Upper lobe of right lung (tissue), 1 donor: Measurements from ENCODE around the gene KRT39. TPM values are rescaled to one million over a fixed set of nuclear protein-coding genes. Genes with fewer than 3 reads are reported as not detected.

Source experiments
- ATAC-seq: fragments of 200-7000 bp; cut with Tn5 transposase; one replicate; pipeline ENCODE4 v1.9.1; 2020; ENCODE audit warnings: mild to moderate bottlenecking, moderate library complexity
- DNase-seq: peaks from one replicate; pipeline ENCODE4 v3.0.0-alpha.2; 2020
- H3K27ac ChIP-seq: fragments of 200-600 bp; one replicate; pipeline ENCODE4 v1.8.0; 2022
- H3K27me3 ChIP-seq: fragments of 200-600 bp; one replicate; pipeline ENCODE4 v1.8.0; 2022; ENCODE audit warnings: mild to moderate bottlenecking
- H3K36me3 ChIP-seq: fragments of 200-600 bp; one replicate; pipeline ENCODE4 v1.8.0; 2022
- H3K4me1 ChIP-seq: fragments of 200-600 bp; one replicate; pipeline ENCODE4 v1.8.0; 2022
- H3K4me3 ChIP-seq: fragments of 200-600 bp; one replicate; pipeline ENCODE4 v1.8.0; 2022; ENCODE audit warnings: mild to moderate bottlenecking
- H3K9me3 ChIP-seq: fragments of 200-600 bp; one replicate; pipeline ENCODE4 v1.8.0; 2022
- CTCF ChIP-seq: fragments of 200-600 bp; IDR thresholded peaks from one replicate; pipeline ENCODE4 v1.8.0; 2022; ENCODE audit warnings: antibody characterized with exemption
- intact Hi-C: fragments of 100-400 bp; cut with DNase I; formaldehyde crosslinking; loops from one replicate; pipeline ENCODE4 v1.11.0; 2022
- total RNA-seq: library from RNA; stranded (reverse); fragmentation: NEBNext Ultra II Directional; extraction: Animal tissue kit (Norgen Biotek cat#: 25700); gene quantifications from one replicate; pipeline ENCODE4 v1.2.1, GENCODE V29; 2021
- donor health status: DM: no; HTN: yes; CAD: no; lungs with severe emphysema.

KRT39 gene
- total RNA-seq, 1 donor from 2014 or later, result 0.35 TPM

- H3K27me3 ChIP-seq, result peaks cover 23% of the 10 kb centered on the region
- DNase-seq (no peak), ATAC-seq (no peak)
- no peak for TF ChIP-seq CTCF
- H3K36me3 ChIP-seq, result no peaks in the 10 kb centered on the region
- no peak within 1 kb of the TSS for H3K27ac ChIP-seq
- no peaks in the 10 kb centered on the region for H3K9me3 ChIP-seq
- H3K4me3 ChIP-seq, result no peak within 1 kb of the TSS
- intact Hi-C loops, result no loop called here
- no peaks in the 10 kb centered on the region for H3K4me1 ChIP-seq
These were observed 27.1 kb upstream of the KRT39 start, which contains the start of gene KRTAP3-3 for GRCh38 chr17:40993839-40994238. Gene KRTAP3-3 (minus strand): TSS chr17:40994164. CDS start chr17:40994097, 67 bp downstream.

- Histone ChIP-seq H3K9me3 (no peaks in the 10 kb centered on the region), H3K27me3 (peaks cover 23% of the 10 kb centered on the region), H3K4me3 (no peak overlapping the region), H3K36me3 (no peaks in the 10 kb centered on the region), H3K4me1 (no peaks in the 10 kb centered on the region), H3K27ac (no peak overlapping the region)
- intact Hi-C loops, result no loop called here
- DNase-seq (no peak), ATAC-seq (no peak)
- TF ChIP-seq CTCF, result no peak
These were observed 26.3 kb upstream of the KRT39 start for GRCh38 chr17:40993084-40993483.

GRCh38 chr17:40992666-40993065, 25.9 kb upstream of the KRT39 start:
- H3K36me3 ChIP-seq, result no peaks in the 10 kb centered on the region
- no peak for DNase-seq
- no peaks in the 10 kb centered on the region for H3K4me1 ChIP-seq
- TF ChIP-seq CTCF, result no peak
- intact Hi-C loops, result no loop called here
- H3K9me3 ChIP-seq, result no peaks in the 10 kb centered on the region
- ATAC-seq, result no peak
- no peak overlapping the region for H3K27ac ChIP-seq
- H3K4me3 ChIP-seq, result no peak overlapping the region
- peaks cover 23% of the 10 kb centered on the region for H3K27me3 ChIP-seq

GRCh38 chr17:40986920-40987319, 20.2 kb upstream of the KRT39 start:
- Histone ChIP-seq H3K4me3 (no peak overlapping the region), H3K36me3 (no peaks in the 10 kb centered on the region), H3K9me3 (no peaks in the 10 kb centered on the region), H3K27me3 (peaks cover 7% of the 10 kb centered on the region), H3K27ac (no peak overlapping the region), H3K4me1 (no peaks in the 10 kb centered on the region)
- intact Hi-C loops, result no loop called here
- TF ChIP-seq CTCF, result no peak
- DNase-seq, result no peak
- ATAC-seq, result no peak

- DNase-seq, result no peak
- intact Hi-C loops, result no loop called here
- Histone ChIP-seq H3K4me1 (no peaks in the 10 kb centered on the region), H3K27me3 (no peaks in the 10 kb centered on the region), H3K27ac (no peak within 1 kb of the TSS), H3K36me3 (no peaks in the 10 kb centered on the region), H3K4me3 (no peak within 1 kb of the TSS), H3K9me3 (no peaks in the 10 kb centered on the region)
- ATAC-seq, result no peak
- TF ChIP-seq CTCF, result no peak
These were observed 17.5 kb upstream of the KRT39 start, which contains the start of gene KRT40 for GRCh38 chr17:40984226-40984625. Gene KRT40 (minus strand): TSS chr17:40984326. CDS start chr17:40984273, 53 bp downstream.

- TF ChIP-seq CTCF, result no peak
- Histone ChIP-seq H3K27me3 (peaks cover 6% of the 10 kb centered on the region), H3K27ac (no peak overlapping the region), H3K4me1 (no peaks in the 10 kb centered on the region), H3K4me3 (no peak overlapping the region), H3K36me3 (no peaks in the 10 kb centered on the region), H3K9me3 (no peaks in the 10 kb centered on the region)
- intact Hi-C loops, result no loop called here
- DNase-seq (no peak), ATAC-seq (no peak)
These were observed 14.4 kb upstream of the KRT39 start for GRCh38 chr17:40981115-40981514.
